Nephron (organoid): Measurements from ENCODE around the gene UQCRFS1.

ENCODE experiments used
- H3K27ac Mint-ChIP-seq, 3 experiments: 2 replicates each; pipeline ENCODE4 v1.8.0; 2020; ENCODE audit warnings: mixed read lengths in 3 of 3, mild to moderate bottlenecking in 2 of 3, moderate library complexity in 1 of 3
- H3K27me3 Mint-ChIP-seq: 2 replicates; pipeline ENCODE4 v1.8.0; 2021; ENCODE audit warnings: low read depth, mild to moderate bottlenecking, moderate library complexity, mixed read lengths
- H3K36me3 Mint-ChIP-seq: 2 replicates; pipeline ENCODE4 v1.8.0; 2020; ENCODE audit warnings: low read depth, mixed read lengths
- H3K4me1 Mint-ChIP-seq: 2 replicates; pipeline ENCODE4 v1.8.0; 2020; ENCODE audit warnings: mixed read lengths
- H3K4me3 Mint-ChIP-seq, 3 experiments: 2 replicates each; pipeline ENCODE4 v1.8.0; 2020; ENCODE audit warnings: mild to moderate bottlenecking in 3 of 3, mixed read lengths in 3 of 3, moderate library complexity in 2 of 3
- H3K9me3 Mint-ChIP-seq: 2 replicates; pipeline ENCODE4 v1.8.0; 2020; ENCODE audit warnings: mixed read lengths
- CTCF ChIP-seq, 3 experiments: fragments of 200-600 bp; sonication (generic); IDR thresholded peaks; one replicate each; pipeline ENCODE4 v1.5.0; 2021; ENCODE audit warnings: antibody characterized with exemption in 3 of 3; ENCODE audit not compliant: unreplicated experiment in 3 of 3

The UQCRFS1 gene

GRCh38 chr19:29247471-29247870, 34.5 kb upstream of the UQCRFS1 start:
- H3K36me3 Mint-ChIP-seq: no peaks in the 10 kb centered on the region
- H3K27me3 Mint-ChIP-seq: peaks cover 29% of the 10 kb centered on the region
- no peak overlapping the region for H3K27ac Mint-ChIP-seq
- TF ChIP-seq CTCF (IDR thresholded peaks at IDR 0.05; ENCODE audit: unreplicated experiment in 3 of 3): no peak
- H3K9me3 Mint-ChIP-seq: no peaks in the 10 kb centered on the region
- no peak overlapping the region for H3K4me3 Mint-ChIP-seq
- H3K4me1 Mint-ChIP-seq: peaks cover 19% of the 10 kb centered on the region

- Mint-ChIP-seq H3K36me3 (no peaks in the 10 kb centered on the region), H3K4me3 (no peak overlapping the region)
These were observed 34.1 kb upstream of the UQCRFS1 start for GRCh38 chr19:29247051-29247450.

GRCh38 chr19:29245215-29245614, 32.3 kb upstream of the UQCRFS1 start:
- Mint-ChIP-seq H3K4me1 (peaks cover 19% of the 10 kb centered on the region), H3K36me3 (no peaks in the 10 kb centered on the region), H3K4me3 (no peak overlapping the region), H3K27ac (no peak overlapping the region), H3K27me3 (peaks cover 32% of the 10 kb centered on the region), H3K9me3 (no peaks in the 10 kb centered on the region)
- TF ChIP-seq CTCF (IDR thresholded peaks at IDR 0.05; ENCODE audit: unreplicated experiment in 3 of 3): no peak

More at GRCh38 chr19:29247051-29247450, 34.1 kb upstream of the UQCRFS1 start:
- Mint-ChIP-seq H3K27ac (no peak overlapping the region), H3K9me3 (no peaks in the 10 kb centered on the region), H3K4me1 (peaks cover 19% of the 10 kb centered on the region), H3K27me3 (peaks cover 25% of the 10 kb centered on the region)
- no peak for TF ChIP-seq CTCF (IDR thresholded peaks at IDR 0.05; ENCODE audit: unreplicated experiment in 3 of 3)

- Mint-ChIP-seq H3K4me3 (no peak overlapping the region), H3K4me1 (peaks cover 5% of the 10 kb centered on the region), H3K27me3 (peaks cover 15% of the 10 kb centered on the region), H3K27ac (no peak overlapping the region), H3K9me3 (no peaks in the 10 kb centered on the region), H3K36me3 (no peaks in the 10 kb centered on the region)
- TF ChIP-seq CTCF (IDR thresholded peaks at IDR 0.05; ENCODE audit: unreplicated experiment in 3 of 3): no peak
These were observed 28.4 kb upstream of the UQCRFS1 start for GRCh38 chr19:29241324-29241723.

GRCh38 chr19:29239213-29239776, 26.3 kb upstream of the UQCRFS1 start:
- Mint-ChIP-seq H3K4me1 (no peaks in the 10 kb centered on the region), H3K27me3 (peaks cover 15% of the 10 kb centered on the region), H3K9me3 (no peaks in the 10 kb centered on the region), H3K4me3 (no peak overlapping the region), H3K36me3 (no peaks in the 10 kb centered on the region), H3K27ac (no peak overlapping the region)
- TF ChIP-seq CTCF (IDR thresholded peaks at IDR 0.05; ENCODE audit: unreplicated experiment in 3 of 3): no peak

GRCh38 chr19:29233591-29233990, 20.6 kb upstream of the UQCRFS1 start:
- no peaks in the 10 kb centered on the region for H3K4me1 Mint-ChIP-seq
- TF ChIP-seq CTCF (IDR thresholded peaks at IDR 0.05; ENCODE audit: unreplicated experiment in 3 of 3): no peak
- H3K36me3 Mint-ChIP-seq: no peaks in the 10 kb centered on the region
- no peaks in the 10 kb centered on the region for H3K9me3 Mint-ChIP-seq
- H3K4me3 Mint-ChIP-seq: no peak overlapping the region
- no peak overlapping the region for H3K27ac Mint-ChIP-seq
- peaks cover 14% of the 10 kb centered on the region for H3K27me3 Mint-ChIP-seq
